HAP-1 (cell line): ENCODE measurements around the gene ZNF622.

Source experiments
- DNase-seq, 2 experiments: peaks; one replicate each; pipeline ENCODE4 v3.0.0-alpha.2; 2016 to 2020; ENCODE audit warnings: low spot score in 2 of 2
- H3K27me3 ChIP-seq: fragments of 250-450 bp; sonication (Bioruptor Pico); 2 replicates; pipeline ENCODE4 v1.5.1; 2020; ENCODE audit warnings: low read depth, mild to moderate bottlenecking, moderate library complexity
- H3K36me3 ChIP-seq: fragments of 250-450 bp; sonication (Bioruptor Pico); replicated peaks from 2 replicates; pipeline ENCODE4 v1.5.1; 2020; ENCODE audit warnings: mild to moderate bottlenecking
- H3K4me1 ChIP-seq: fragments of 250-450 bp; sonication (Bioruptor Pico); 2 replicates; pipeline ENCODE4 v1.5.1; 2020; ENCODE audit warnings: mild to moderate bottlenecking
- H3K4me3 ChIP-seq: fragments of 250-450 bp; sonication (Bioruptor Pico); 2 replicates; pipeline ENCODE4 v1.5.1; 2020; ENCODE audit warnings: mild to moderate bottlenecking, moderate library complexity
- H3K9me3 ChIP-seq: fragments of 250-450 bp; sonication (Bioruptor Pico); 2 replicates; pipeline ENCODE4 v1.5.1; 2020; ENCODE audit warnings: mild to moderate bottlenecking, moderate library complexity
- in situ Hi-C: fragments of 300-500 bp; cut with MboI; formaldehyde crosslinking; loops from 3 replicates; pipeline ENCODE4 v1.14.3; 2020; ENCODE audit warnings: low sequenced_read_pairs, inconsistent platforms, mixed read lengths

The ZNF622 gene, protein sequence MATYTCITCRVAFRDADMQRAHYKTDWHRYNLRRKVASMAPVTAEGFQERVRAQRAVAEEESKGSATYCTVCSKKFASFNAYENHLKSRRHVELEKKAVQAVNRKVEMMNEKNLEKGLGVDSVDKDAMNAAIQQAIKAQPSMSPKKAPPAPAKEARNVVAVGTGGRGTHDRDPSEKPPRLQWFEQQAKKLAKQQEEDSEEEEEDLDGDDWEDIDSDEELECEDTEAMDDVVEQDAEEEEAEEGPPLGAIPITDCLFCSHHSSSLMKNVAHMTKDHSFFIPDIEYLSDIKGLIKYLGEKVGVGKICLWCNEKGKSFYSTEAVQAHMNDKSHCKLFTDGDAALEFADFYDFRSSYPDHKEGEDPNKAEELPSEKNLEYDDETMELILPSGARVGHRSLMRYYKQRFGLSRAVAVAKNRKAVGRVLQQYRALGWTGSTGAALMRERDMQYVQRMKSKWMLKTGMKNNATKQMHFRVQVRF

DNA sequence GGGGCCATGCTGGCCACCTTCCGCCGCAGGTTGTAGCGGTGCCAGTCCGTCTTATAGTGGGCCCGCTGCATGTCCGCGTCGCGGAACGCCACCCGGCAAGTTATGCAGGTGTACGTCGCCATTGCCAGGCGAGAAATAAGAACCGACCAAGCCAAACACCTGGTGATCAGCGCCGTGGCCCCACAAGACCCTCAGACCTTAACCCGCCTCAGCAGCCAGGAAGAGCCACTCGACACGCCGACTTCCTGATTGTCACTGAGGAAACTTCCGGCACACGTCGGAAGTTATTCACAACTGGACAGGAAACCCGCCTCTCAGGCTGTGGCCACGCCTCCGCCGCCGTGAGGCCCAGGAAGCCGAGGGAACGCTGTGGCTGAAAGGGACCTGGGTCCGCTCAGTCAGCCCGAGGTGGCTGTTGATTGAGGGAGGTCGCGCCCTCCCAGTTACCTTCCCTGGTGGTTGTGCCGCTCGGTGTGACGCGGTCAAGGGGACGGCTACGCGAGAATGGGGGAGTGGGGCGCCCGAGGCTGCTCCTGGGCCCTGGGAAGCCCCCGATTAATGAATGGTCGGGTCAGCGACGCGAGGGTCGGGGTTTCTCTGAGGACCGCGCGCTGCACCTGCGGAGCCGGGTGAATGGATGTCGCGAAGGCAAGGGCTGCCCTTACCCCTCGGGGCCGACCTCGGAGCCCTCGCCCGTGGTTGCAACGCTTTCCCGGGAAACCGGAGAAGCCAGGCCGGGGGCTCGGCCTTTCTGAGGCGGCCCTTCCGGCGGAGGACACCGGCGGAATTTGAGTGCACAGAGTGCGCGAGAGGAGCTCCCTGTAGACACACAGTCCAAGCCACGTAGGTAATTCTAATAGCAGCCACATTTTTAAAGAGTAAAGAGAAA is at the start of gene ZNF622:
Gene ZNF622 (minus strand): TSS at position 257 of the 889 bp plus-strand sequence. CDS start 135 bp downstream, at position 122.
- H3K36me3 ChIP-seq: peaks cover 33% of the 10 kb centered on the region
- H3K4me1 ChIP-seq: peaks cover 9% of the 10 kb centered on the region
- DNase-seq: peak; percentile 88 to 93
- peak within 1 kb of the TSS; percentile 96 for H3K4me3 ChIP-seq
- no peaks in the 10 kb centered on the region for H3K27me3 ChIP-seq
- H3K9me3 ChIP-seq: no peaks in the 10 kb centered on the region
- in situ Hi-C loops: loop anchor here (25.0 kb wide), 1 partner anchor 747 kb away; the partner anchor contains the start of gene BASP1

DNA sequence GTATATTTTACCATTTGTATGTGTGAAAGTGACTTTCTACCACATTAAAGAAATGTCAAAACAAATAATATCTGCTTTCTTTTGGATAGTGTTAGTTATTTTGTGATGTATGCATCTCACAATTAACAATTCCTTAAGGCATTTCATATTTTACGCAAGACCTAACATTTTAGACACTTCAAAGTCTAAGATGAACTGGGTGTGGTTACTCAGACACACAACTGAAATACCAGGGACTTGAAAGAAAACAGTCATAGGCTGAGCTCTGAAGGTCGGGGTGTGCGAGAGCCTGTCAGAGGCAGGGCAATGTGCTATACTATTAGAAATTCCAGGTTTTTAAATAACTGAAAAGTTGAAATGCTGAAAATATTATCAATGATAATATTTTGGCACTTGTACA is 44.5 kb upstream of the ZNF622 start:
- H3K36me3 ChIP-seq: no peaks in the 10 kb centered on the region
- no peak overlapping the region for H3K4me3 ChIP-seq
- no peak for DNase-seq
- H3K9me3 ChIP-seq: no peaks in the 10 kb centered on the region
- in situ Hi-C loops: no loop called here
- no peaks in the 10 kb centered on the region for H3K27me3 ChIP-seq
- no peaks in the 10 kb centered on the region for H3K4me1 ChIP-seq

DNA sequence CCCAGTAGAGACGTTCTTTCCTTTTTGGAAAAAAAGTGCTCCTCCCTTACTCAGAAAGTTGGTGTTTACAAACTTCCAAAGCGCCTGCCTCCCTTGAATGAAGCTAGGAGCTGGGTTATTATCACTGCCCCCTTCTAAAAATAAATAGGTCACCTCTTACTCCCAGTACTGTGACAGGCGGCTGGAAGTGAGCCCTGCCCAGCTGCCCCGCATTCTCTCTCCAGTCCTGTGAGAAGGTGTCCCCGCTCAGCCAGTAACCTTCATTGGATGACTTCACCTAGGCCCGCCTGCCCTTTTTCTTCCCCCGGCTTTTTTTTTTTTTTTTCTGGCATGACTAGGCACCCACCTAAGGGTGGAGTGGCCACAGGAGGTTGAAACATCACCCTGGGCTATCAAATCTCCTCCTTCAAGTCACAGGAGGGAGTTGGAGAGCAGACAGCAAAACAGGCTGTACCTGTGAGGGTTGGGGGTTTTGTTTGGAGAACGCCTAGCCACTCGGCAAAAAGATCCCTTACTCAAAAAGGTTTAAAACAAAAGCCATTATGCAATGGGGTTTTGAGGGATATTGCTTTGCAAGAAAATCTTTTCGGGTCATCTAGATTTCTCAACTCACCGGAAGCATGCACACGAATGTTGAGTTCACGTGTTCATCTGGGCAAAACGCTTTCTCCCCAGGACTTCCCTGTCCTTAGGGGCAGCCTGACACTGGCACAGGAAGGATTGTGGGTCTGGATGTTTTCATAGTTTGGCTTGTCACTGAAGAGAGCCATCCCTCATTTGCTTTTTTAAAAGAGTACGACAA is 43.3 kb upstream of the ZNF622 start:
- H3K27me3 ChIP-seq: no peaks in the 10 kb centered on the region
- DNase-seq: no peak
- H3K4me1 ChIP-seq: no peaks in the 10 kb centered on the region
- no peak overlapping the region for H3K4me3 ChIP-seq
- H3K36me3 ChIP-seq: no peaks in the 10 kb centered on the region
- H3K9me3 ChIP-seq: no peaks in the 10 kb centered on the region
- in situ Hi-C loops: no loop called here

DNA sequence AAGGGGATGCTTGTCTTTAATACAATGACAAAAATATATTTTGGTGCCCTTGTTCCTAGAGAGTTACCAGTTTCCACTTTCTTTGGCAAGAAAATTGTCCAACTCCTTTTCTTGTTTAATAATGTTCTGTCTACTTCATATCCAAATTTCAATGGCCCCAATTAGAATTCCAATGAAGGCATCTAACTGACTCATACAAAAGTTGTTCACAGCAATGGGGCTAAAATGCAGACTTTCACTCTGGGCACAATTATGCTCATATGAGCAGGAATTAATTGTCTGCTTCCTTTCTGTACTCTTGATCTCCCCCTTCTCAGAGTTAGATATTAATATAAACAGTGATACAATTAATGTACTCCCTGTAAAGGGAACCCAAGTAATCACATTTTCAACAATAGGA is 42.1 kb upstream of the ZNF622 start:
- no peaks in the 10 kb centered on the region for H3K27me3 ChIP-seq
- DNase-seq: no peak
- H3K36me3 ChIP-seq: no peaks in the 10 kb centered on the region
- in situ Hi-C loops: no loop called here
- no peaks in the 10 kb centered on the region for H3K4me1 ChIP-seq
- H3K4me3 ChIP-seq: no peak overlapping the region
- no peaks in the 10 kb centered on the region for H3K9me3 ChIP-seq

DNA sequence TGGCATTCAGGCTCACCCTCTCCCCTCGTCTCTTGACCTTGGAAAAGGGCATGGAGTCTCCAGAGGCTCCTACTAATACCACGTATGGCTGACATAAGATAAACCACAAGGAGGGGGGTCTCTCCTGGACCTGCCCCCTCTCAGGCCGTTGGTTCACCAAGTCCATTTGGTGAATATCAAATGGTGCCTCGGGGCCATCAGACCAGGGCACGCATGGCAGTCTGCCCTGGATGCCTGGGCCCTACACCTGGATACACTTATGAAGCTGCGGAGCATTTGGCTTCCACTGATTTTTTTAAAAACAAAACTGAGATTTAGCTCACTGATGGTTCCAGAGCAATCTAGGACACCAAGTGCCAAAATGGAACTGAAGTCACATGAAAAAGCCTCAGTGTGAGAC is 40.3 kb upstream of the ZNF622 start:
- H3K9me3 ChIP-seq: no peaks in the 10 kb centered on the region
- H3K27me3 ChIP-seq: no peaks in the 10 kb centered on the region
- H3K4me1 ChIP-seq: no peaks in the 10 kb centered on the region
- no peak overlapping the region for H3K4me3 ChIP-seq
- no peaks in the 10 kb centered on the region for H3K36me3 ChIP-seq
- in situ Hi-C loops: no loop called here
- no peak for DNase-seq

DNA sequence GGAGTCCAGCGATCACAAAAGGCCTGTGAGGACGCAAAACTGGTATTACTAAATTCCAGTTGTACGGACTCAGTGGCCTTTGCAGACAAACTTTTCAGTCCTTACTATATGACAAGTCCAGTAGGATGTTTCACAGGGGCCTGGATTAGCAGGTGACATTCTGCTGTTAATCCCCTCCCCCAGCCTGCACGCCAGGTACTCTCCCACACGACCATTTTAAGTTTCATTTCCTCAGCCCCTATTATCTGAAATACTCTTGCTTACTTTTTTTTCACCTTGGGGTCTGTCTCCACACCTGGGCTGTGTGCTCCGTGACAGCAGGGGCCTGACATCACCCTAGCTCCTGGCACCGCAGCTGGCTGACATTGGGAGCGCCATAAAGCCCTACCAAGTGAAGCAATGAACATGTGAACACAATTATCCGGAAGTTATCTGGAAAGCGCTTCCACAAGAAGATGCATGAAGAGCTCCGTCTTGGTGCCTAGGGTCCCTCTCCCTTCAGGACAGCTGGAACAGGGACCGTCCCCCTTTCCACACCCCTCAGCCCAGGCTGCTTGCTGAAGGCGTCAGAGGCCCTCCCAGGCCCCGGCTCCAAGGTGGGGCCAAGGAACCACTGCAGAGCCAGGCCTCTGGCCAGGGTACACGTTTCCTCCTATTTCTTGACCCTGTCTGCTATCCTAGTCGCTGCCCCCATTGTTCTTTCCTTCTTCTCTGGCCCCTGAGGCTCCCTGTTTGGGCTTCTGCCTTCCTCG is 39.7 kb upstream of the ZNF622 start:
- no peaks in the 10 kb centered on the region for H3K4me1 ChIP-seq
- no peak for DNase-seq
- in situ Hi-C loops: no loop called here
- no peak overlapping the region for H3K4me3 ChIP-seq
- H3K27me3 ChIP-seq: no peaks in the 10 kb centered on the region
- no peaks in the 10 kb centered on the region for H3K36me3 ChIP-seq
- no peaks in the 10 kb centered on the region for H3K9me3 ChIP-seq

DNA sequence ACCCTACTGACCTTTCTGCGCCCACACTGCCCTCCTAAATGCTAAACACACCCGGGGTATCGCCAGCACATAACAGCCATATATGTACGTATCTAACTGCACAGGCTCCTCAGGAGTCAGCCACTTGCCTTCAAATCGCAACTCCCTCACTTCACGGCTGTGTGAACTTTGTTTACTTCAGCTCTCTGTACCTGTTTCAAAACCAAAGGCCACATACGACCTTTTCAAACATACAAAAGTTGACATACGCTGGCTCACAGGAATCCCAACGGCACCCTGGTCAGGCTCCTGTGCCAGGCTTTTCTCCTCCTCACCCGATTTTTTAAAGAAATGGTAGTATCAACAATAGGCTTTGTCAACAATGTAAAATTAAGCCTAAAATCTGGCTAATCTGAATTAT is 39.0 kb upstream of the ZNF622 start:
- no peaks in the 10 kb centered on the region for H3K36me3 ChIP-seq
- in situ Hi-C loops: no loop called here

DNA sequence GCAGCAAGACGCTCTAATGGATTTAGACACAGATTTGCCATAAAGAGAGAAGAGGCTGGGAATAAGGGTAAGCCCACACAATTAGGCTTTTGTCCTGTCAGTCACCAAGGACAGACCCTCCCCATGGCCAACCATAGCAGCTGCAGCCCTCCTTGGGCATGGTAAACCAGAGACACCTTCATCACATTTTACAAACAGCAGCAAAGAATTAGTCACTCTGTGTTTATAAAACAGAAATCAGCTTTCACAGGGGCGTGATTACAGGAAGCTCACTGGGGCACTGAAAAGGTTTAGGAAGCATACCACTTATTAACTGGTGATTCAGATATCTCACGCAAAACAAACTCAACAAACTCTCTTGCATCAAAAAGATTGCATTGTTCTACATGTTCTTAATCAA is 37.3 kb upstream of the ZNF622 start:
- no peak overlapping the region for H3K4me3 ChIP-seq
- no peaks in the 10 kb centered on the region for H3K9me3 ChIP-seq
- in situ Hi-C loops: no loop called here
- no peak for DNase-seq
- no peaks in the 10 kb centered on the region for H3K4me1 ChIP-seq
- no peaks in the 10 kb centered on the region for H3K27me3 ChIP-seq
- H3K36me3 ChIP-seq: no peaks in the 10 kb centered on the region

More for the DNA sequence above, 39.0 kb upstream of the ZNF622 start:
- no peak for DNase-seq
- Histone ChIP-seq H3K27me3 (no peaks in the 10 kb centered on the region), H3K4me3 (no peak overlapping the region), H3K9me3 (no peaks in the 10 kb centered on the region), H3K4me1 (no peaks in the 10 kb centered on the region)

DNA sequence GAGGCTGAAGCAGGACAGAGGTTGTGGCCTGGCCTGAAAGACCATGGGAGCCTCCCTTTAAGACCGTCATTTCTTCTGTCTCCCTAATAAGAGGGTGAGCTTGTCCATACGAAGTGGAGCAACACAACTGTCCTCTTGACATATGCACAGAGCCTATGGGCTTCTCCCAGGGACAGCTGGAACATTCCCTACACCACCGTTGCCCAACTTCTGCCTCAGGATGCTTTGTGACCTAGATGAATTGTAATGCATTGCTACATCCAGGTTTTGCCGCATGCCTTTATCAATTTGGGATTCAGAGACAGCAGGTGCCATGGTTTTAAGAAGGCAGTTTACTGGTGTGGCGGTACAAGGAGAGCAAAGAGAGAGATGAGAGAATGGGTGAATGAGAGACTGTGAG is 34.4 kb upstream of the ZNF622 start:
- no peak for DNase-seq
- Histone ChIP-seq H3K27me3 (no peaks in the 10 kb centered on the region), H3K9me3 (peaks cover 4% of the 10 kb centered on the region; the same call in 1 of the 2 replicates), H3K4me3 (no peak overlapping the region), H3K4me1 (no peaks in the 10 kb centered on the region), H3K36me3 (no peaks in the 10 kb centered on the region)
- in situ Hi-C loops: no loop called here

DNA sequence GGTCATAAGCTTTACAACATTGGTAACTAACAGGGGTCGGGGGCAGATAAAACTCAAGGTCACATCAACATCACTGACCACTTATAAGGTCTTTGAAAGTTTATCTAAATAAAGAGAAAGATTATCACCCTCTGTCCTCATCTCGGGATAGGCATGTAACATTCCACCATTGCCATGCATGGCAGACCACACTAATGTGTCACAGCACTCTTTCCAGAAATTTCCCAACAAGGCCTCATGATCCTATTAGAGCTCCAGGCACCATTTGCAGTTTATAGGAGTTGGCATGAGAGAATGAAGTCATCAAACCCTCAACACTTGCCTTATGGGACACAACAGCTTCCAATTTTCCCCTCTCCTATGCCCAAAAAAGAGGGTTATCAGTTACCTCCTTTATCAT is 31.9 kb upstream of the ZNF622 start:
- H3K9me3 ChIP-seq: peaks cover 8% of the 10 kb centered on the region; the same call in 1 of the 2 replicates
- H3K36me3 ChIP-seq: no peaks in the 10 kb centered on the region
- no peak for DNase-seq
- H3K4me3 ChIP-seq: no peak overlapping the region
- H3K27me3 ChIP-seq: no peaks in the 10 kb centered on the region
- H3K4me1 ChIP-seq: no peaks in the 10 kb centered on the region
- in situ Hi-C loops: loop anchor here (25.0 kb wide), 1 partner anchor 165 kb away; no protein-coding TSS in a partner anchor

DNA sequence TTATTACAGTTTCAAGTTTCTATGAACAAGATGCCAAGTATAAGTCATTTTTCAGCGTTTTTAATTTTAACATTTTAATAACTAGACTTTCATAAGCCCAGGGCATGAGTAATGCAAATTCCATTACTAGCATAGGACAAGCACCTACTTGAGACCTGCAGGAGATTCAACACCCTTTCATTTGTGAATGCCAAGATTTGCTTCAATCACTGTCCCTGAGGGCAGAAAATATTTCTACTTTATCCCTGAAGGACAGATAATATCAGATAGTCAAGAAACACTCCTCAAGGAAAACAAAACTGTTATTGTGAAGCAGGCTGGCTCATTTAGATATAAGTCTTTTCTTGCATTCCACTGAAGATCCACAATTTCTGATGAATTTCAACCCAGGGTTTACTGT is 27.7 kb upstream of the ZNF622 start:
- Histone ChIP-seq H3K36me3 (no peaks in the 10 kb centered on the region), H3K4me1 (no peaks in the 10 kb centered on the region), H3K9me3 (peaks cover 8% of the 10 kb centered on the region; the same call in 1 of the 2 replicates), H3K4me3 (no peak overlapping the region), H3K27me3 (no peaks in the 10 kb centered on the region)
- DNase-seq: no peak
- in situ Hi-C loops: loop anchor here (25.0 kb wide), 1 partner anchor 169 kb away; no protein-coding TSS in a partner anchor

DNA sequence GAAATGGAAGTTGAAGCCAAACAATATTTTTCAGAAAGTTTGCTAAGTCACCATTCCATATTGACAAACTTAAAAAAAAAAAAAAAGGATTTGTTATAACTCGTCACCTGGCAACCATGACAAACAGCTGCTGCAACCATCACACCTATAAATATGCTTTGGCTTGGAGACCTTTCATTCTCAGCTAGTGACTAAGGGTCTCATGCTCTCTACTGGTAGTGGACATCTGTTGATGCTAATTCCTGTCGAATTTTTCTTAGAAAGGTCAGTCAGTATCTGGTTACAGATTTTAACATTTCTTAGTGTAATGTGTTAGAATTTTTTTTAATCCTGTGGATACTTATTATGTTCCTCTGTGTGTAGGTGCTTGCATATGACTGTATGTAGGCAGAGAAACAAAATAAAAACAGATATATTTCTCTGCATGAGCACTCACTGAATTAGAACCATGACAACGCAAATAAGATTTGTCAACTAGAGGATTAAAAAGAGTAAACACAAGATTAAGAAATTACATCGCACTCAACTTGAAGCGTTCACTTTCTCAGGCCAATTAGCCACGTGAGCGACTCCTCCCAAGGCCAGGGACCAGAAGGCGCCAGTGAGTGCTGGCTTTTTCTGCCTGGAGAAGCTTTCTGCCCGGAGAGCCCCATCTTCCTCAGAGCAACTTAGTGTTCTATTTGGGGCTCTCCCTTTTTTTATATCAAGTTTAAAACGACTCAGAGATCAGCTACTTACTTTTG is 27.0 kb upstream of the ZNF622 start:
- in situ Hi-C loops: loop anchor here (25.0 kb wide), 1 partner anchor 170 kb away; no protein-coding TSS in a partner anchor
- no peak overlapping the region for H3K4me3 ChIP-seq
- no peak for DNase-seq

More for the DNA sequence above, 27.0 kb upstream of the ZNF622 start:
- Histone ChIP-seq H3K27me3 (no peaks in the 10 kb centered on the region), H3K36me3 (no peaks in the 10 kb centered on the region), H3K9me3 (peaks cover 8% of the 10 kb centered on the region; the same call in 1 of the 2 replicates), H3K4me1 (no peaks in the 10 kb centered on the region)
